Mucosa of rectum (tissue), 2 donors: ENCODE results near the gene LACTBL1.

ENCODE experiments used
- H3K27ac ChIP-seq, 2 donors: one replicate each; pipeline ENCODE4 v1.7.0; 2013; ENCODE audit warnings: inconsistent platforms in 2 of 2, low read depth in 2 of 2, low read length in 2 of 2
- H3K27me3 ChIP-seq, 2 donors: one replicate each; pipeline ENCODE4 v1.7.0; 2013; ENCODE audit warnings: low read length in 2 of 2; ENCODE audit not compliant: control insufficient read depth in 2 of 2, insufficient read depth in 2 of 2
- H3K36me3 ChIP-seq, 2 donors: one replicate each; pipeline ENCODE4 v1.7.0; 2013; ENCODE audit warnings: low read length in 2 of 2; ENCODE audit not compliant: control insufficient read depth in 2 of 2, insufficient read depth in 2 of 2
- H3K4me1 ChIP-seq, 2 donors: one replicate each; pipeline ENCODE4 v1.7.0; 2013; ENCODE audit warnings: low read length in 2 of 2, mild to moderate bottlenecking in 1 of 2; ENCODE audit not compliant: control insufficient read depth in 2 of 2, insufficient read depth in 2 of 2
- H3K4me3 ChIP-seq, 2 donors: one replicate each; pipeline ENCODE4 v1.7.0; 2013; ENCODE audit warnings: low read length in 2 of 2
- H3K9ac ChIP-seq, 2 donors: one replicate each; pipeline ENCODE4 v1.7.0; 2013; ENCODE audit warnings: low read length in 2 of 2, low read depth in 1 of 2, mild to moderate bottlenecking in 1 of 2
- H3K9me3 ChIP-seq, 2 donors: one replicate each; pipeline ENCODE4 v1.7.0; 2013; ENCODE audit warnings: low read length in 2 of 2; ENCODE audit not compliant: control insufficient read depth in 2 of 2
- donor health status: healthy.
- donor health status: Normal muscosa, but diverticular disease.

The LACTBL1 gene

DNA sequence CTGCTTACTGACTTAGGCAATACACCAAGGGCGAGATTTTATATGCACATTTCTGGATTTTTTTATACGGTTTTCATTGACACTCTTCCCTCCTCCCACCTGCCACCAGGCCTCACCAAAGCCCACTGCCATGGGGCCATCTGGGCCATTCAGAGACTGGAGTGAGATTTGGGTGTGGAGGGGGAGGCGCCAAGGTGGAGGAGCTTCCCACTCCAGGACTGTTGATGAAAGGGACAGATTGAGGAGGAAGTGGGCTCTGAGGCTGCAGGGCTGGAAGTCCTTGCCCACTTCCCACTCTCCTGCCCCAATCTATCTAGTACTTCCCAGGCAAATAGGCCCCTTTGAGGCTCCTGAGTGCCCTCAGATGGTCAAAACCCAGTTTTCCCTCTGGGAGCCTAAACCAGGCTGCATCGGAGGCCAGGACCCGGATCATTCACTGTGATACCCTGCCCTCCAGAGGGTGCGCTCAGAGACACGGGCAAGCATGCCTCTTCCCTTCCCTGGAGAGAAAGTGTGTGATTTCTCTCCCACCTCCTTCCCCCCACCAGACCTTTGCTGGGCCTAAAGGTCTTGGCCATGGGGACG is 57.9 kb downstream of the LACTBL1 start:
- Histone ChIP-seq H3K4me1 (no peaks in the 10 kb centered on the region), H3K4me3 (no peak overlapping the region), H3K27me3 (no peaks in the 10 kb centered on the region), H3K9ac (no peak overlapping the region), H3K36me3 (peaks cover 22 to 24% of the 10 kb centered on the region in 2 donors), H3K27ac (no peak overlapping the region), H3K9me3 (no peaks in the 10 kb centered on the region)

DNA sequence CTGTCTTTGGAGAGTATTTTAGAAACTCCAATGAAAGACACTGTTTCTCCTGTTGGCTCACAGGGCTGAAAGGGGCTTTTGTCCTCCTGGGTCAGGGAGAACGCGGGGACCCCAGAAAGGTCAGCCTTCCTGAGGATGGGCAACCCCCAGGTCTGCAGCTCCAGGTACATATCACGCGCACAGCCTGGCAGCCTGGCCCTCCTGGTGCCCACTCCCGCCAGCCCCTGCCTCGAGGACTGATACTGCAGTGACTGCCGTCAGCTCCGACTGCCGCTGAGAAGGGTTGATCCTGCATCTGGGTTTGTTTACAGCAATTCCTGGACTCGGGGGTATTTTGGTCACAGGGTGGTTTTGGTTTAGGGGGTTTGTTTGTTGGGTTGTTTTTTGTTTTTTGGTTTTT is 58.5 kb downstream of the LACTBL1 start:
- no peak overlapping the region for H3K4me3 ChIP-seq
- no peaks in the 10 kb centered on the region for H3K9me3 ChIP-seq
- peaks cover 22 to 29% of the 10 kb centered on the region in 2 donors for H3K36me3 ChIP-seq
- no peak overlapping the region for H3K27ac ChIP-seq
- no peaks in the 10 kb centered on the region for H3K27me3 ChIP-seq
- H3K9ac ChIP-seq = no peak overlapping the region
- no peaks in the 10 kb centered on the region for H3K4me1 ChIP-seq

DNA sequence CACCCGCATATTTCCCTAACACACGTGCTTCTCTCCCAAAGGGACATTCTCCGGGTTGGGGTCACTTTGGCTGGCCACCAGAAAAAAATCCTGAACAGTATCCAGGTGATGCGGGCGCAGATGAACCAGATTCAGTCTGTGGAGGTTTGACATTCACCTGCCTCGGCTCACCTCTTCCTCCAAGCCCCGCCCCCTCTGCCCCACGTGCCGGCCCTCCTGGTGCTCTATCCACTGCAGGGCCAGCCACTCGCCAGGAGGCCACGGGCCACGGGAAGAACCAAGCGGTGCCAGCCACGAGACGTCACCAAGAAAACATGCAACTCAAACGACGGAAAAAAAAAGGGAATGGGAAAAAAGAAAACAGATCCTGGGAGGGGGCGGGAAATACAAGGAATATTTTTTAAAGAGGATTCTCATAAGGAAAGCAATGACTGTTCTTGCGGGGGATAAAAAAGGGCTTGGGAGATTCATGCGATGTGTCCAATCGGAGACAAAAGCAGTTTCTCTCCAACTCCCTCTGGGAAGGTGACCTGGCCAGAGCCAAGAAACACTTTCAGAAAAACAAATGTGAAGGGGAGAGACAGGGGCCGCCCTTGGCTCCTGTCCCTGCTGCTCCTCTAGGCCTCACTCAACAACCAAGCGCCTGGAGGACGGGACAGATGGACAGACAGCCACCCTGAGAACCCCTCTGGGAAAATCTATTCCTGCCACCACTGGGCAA is 59.1 kb downstream of the LACTBL1 start:
- no peaks in the 10 kb centered on the region for H3K9me3 ChIP-seq
- no peaks in the 10 kb centered on the region for H3K27me3 ChIP-seq
- no peaks in the 10 kb centered on the region for H3K4me1 ChIP-seq
- no peak overlapping the region for H3K9ac ChIP-seq
- H3K27ac ChIP-seq = no peak overlapping the region
- H3K36me3 ChIP-seq = peaks cover 28 to 33% of the 10 kb centered on the region in 2 donors
- H3K4me3 ChIP-seq = no peak overlapping the region

DNA sequence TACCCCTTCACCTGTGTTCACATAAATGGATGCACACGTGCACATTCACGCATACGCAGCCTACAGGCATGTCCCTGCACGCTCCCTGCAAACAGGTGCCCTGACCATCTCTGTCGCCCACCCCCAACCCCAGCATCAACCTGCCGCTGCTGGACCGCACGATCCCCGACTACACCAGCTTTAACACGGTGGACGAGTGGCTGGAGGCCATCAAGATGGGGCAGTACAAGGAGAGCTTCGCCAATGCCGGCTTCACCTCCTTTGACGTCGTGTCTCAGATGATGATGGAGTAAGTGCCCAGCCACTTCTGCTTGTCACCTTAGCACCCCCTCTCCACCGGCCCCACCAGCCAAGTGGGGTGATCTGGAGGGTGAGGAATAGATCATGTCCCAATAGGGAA is 60.4 kb downstream of the LACTBL1 start:
- no peak overlapping the region for H3K9ac ChIP-seq
- H3K27me3 ChIP-seq = no peaks in the 10 kb centered on the region
- no peaks in the 10 kb centered on the region for H3K4me1 ChIP-seq
- H3K36me3 ChIP-seq = peaks cover 39 to 45% of the 10 kb centered on the region in 2 donors
- H3K27ac ChIP-seq = no peak overlapping the region
- H3K9me3 ChIP-seq = no peaks in the 10 kb centered on the region
- no peak overlapping the region for H3K4me3 ChIP-seq

DNA sequence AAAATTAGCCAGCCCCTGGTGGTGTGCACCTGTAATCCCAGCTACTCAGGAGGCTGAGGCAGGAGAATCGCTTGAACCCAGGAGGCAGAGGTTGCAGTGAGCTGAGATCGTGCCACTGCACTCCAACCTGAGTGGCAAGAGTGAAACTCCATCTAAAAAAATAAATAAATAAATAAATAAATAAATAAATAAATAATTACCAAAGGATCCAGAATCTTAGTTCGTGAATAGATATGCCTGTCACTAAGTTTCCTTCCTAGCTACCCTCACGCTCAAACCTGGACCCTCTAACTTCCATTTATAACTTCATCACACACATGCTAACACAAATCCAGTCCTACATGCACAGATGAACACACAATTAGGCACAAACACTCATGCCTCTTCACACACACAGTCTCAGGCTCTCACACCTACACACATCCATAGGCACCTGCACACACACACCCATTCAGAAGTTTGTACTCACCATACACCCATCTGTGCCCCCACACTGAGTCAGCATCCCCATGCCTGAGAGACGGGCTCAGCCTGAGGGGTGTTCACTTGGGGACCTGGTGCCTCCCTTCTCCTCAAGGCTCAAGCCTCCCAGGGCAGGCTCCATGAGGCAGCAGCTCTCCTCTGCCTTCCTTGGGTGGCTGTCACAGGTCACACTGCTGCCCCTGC is 61.5 kb downstream of the LACTBL1 start:
- H3K4me3 ChIP-seq = no peak overlapping the region
- H3K36me3 ChIP-seq = peaks cover 51 to 53% of the 10 kb centered on the region in 2 donors
- H3K27me3 ChIP-seq = no peaks in the 10 kb centered on the region
- no peaks in the 10 kb centered on the region for H3K9me3 ChIP-seq
- H3K9ac ChIP-seq = no peak overlapping the region
- H3K4me1 ChIP-seq = no peaks in the 10 kb centered on the region
- H3K27ac ChIP-seq = no peak overlapping the region

DNA sequence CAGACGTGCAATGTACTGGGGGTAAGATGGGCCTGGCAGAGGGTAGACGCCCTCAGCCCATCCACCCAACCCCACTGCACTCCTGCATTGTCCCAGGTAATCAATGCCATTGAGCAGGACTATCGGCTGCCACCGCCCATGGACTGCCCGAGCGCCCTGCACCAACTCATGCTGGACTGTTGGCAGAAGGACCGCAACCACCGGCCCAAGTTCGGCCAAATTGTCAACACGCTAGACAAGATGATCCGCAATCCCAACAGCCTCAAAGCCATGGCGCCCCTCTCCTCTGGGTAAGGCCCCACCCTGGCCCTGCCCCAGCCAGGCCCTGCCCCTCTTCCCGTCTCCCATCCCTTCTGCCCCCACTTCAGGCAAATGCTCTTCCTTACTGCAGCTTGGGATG is 62.4 kb downstream of the LACTBL1 start:
- Histone ChIP-seq H3K27ac (no peak overlapping the region), H3K9ac (no peak overlapping the region), H3K4me1 (no peaks in the 10 kb centered on the region), H3K9me3 (no peaks in the 10 kb centered on the region), H3K27me3 (no peaks in the 10 kb centered on the region), H3K4me3 (no peak overlapping the region), H3K36me3 (peaks cover 53 to 58% of the 10 kb centered on the region in 2 donors)

DNA sequence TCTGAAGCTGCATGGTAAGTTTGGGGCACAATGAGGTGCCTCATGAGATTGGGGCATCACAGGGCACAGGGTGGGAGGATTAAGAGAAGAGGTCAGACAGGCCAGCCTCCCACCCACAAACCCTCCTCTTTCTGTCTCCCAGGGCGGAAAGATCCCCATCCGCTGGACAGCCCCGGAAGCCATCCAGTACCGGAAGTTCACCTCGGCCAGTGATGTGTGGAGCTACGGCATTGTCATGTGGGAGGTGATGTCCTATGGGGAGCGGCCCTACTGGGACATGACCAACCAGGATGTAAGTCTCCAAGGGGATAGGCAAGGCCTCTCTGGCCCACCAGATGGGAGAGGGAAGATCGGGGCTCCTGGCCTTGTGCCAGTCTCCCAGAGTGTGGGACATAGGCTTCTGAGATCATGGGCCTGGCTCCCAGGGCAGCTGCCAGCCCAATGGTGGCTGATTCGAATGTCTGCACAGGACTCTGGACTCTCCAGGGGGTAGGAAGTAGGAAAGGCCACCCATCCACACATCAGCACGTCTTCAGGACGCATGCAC is 63.7 kb downstream of the LACTBL1 start:
- no peak overlapping the region for H3K9ac ChIP-seq
- H3K27ac ChIP-seq = no peak overlapping the region
- H3K4me3 ChIP-seq = no peak overlapping the region
- no peaks in the 10 kb centered on the region for H3K4me1 ChIP-seq
- H3K27me3 ChIP-seq = no peaks in the 10 kb centered on the region
- H3K36me3 ChIP-seq = peaks cover 53 to 54% of the 10 kb centered on the region in 2 donors
- no peaks in the 10 kb centered on the region for H3K9me3 ChIP-seq

DNA sequence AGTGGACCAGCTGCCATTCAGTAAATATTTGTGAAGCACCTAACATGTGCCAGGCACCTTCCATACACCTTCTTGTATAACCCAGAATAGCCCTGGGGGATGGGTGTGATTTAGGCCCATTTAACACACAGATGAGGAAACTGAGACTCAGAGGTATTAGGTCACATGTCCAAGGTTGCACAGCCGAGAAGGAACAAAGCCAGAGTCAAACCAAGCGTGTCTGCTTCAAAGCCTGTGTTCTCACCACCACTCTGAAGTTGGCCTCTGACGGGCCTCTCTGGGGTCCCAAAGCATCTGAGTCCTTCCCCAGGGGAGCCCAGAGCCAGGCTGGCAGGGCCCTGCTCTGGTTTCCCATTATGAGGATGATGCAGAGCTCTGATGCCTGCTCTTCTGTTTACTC is 65.1 kb downstream of the LACTBL1 start:
- Histone ChIP-seq H3K9me3 (no peaks in the 10 kb centered on the region), H3K27me3 (no peaks in the 10 kb centered on the region), H3K36me3 (peaks cover 50 to 58% of the 10 kb centered on the region in 2 donors), H3K4me3 (no peak overlapping the region), H3K9ac (no peak overlapping the region), H3K27ac (no peak overlapping the region), H3K4me1 (no peaks in the 10 kb centered on the region)

DNA sequence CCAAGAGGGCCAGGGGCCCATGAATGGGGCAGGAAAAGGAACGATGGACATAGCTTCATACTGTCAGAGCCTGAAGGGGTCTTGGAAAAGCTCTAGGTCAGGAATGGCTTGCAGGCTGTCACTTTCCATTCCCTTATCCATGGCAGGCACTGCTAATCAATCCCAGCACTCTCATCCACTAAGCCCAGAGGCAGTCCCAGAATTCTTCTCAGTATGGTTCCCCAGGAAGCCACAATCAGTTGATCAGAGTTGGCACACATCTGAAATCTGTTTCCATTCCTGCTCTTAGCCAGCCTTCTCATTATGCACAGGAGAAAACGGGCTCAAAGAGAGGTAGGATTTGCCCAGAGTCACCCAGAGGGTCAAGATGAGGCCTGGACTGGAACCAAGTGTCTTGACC is 65.7 kb downstream of the LACTBL1 start:
- Histone ChIP-seq H3K27ac (no peak overlapping the region), H3K4me1 (no peaks in the 10 kb centered on the region), H3K9me3 (no peaks in the 10 kb centered on the region), H3K27me3 (no peaks in the 10 kb centered on the region), H3K4me3 (no peak overlapping the region), H3K36me3 (peaks cover 45 to 56% of the 10 kb centered on the region in 2 donors), H3K9ac (no peak overlapping the region)

DNA sequence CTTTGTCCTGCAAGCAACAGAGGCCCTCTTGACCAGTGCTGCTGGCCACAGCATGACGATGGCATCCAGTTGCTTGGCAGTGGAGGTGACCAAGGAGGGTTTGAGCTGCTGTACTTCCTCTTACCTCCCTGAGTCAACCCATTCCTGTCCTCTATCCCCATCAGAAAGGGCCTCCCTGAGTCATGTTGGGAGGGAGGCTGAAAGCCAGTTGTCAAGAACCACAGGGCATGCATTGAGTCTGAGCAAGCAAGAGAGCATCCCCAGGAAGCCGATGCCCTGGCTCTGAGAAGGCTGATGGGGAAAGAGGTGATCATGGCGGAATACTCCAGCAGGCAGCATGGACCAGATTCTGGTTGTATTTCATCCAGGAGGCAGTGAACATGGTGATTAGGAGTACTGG is 69.6 kb downstream of the LACTBL1 start:
- Histone ChIP-seq H3K36me3 (peaks cover 24 to 30% of the 10 kb centered on the region in 2 donors), H3K4me1 (no peaks in the 10 kb centered on the region), H3K9ac (no peak overlapping the region), H3K27ac (no peak overlapping the region), H3K4me3 (no peak overlapping the region), H3K27me3 (no peaks in the 10 kb centered on the region), H3K9me3 (no peaks in the 10 kb centered on the region)
